GM12864 (cell line): ENCODE measurements around the gene CTXND1.

Experiments
- DNase-seq: peaks from one replicate; pipeline ENCODE4 v3.0.0-alpha.2; 2011; ENCODE audit warnings: low read depth
- H3K4me3 ChIP-seq: 2 replicates; pipeline ENCODE4 v1.5.1; 2011; ENCODE audit warnings: mild to moderate bottlenecking, low read depth, low read length, control low read depth
- TF ChIP-seq, protein P1 (sequence below): IDR thresholded peaks from 2 replicates; pipeline ENCODE4 v1.5.1; 2011; ENCODE audit warnings: low read depth, mild to moderate bottlenecking, moderate library complexity, low read length, control low read depth, inconsistent platforms; ENCODE audit errors: missing control alignments

CTXND1 gene

DNA sequence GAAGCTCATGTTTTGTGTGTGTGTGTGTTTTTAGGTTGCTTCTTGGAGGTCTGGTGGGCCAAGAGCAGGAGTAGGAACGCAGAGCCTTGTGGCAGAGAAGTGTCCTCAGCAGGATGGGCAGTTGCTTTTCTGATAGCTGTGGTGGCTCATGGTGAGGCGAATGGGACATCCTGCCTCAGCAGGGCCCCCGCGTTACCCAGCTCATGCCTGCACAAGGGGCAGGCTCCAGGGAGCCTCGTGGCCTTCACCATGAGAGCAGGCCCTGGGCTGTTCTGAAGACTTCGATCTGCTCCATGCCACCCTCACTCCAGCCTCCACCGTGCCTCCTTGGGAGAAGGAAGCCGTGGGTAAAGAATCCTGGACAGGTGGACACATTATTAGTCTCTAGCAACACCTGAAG lies 33.4 kb upstream of the CTXND1 start:
- DNase-seq: no peak
- TF ChIP-seq, protein P1, sequence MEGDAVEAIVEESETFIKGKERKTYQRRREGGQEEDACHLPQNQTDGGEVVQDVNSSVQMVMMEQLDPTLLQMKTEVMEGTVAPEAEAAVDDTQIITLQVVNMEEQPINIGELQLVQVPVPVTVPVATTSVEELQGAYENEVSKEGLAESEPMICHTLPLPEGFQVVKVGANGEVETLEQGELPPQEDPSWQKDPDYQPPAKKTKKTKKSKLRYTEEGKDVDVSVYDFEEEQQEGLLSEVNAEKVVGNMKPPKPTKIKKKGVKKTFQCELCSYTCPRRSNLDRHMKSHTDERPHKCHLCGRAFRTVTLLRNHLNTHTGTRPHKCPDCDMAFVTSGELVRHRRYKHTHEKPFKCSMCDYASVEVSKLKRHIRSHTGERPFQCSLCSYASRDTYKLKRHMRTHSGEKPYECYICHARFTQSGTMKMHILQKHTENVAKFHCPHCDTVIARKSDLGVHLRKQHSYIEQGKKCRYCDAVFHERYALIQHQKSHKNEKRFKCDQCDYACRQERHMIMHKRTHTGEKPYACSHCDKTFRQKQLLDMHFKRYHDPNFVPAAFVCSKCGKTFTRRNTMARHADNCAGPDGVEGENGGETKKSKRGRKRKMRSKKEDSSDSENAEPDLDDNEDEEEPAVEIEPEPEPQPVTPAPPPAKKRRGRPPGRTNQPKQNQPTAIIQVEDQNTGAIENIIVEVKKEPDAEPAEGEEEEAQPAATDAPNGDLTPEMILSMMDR: no peak

DNA sequence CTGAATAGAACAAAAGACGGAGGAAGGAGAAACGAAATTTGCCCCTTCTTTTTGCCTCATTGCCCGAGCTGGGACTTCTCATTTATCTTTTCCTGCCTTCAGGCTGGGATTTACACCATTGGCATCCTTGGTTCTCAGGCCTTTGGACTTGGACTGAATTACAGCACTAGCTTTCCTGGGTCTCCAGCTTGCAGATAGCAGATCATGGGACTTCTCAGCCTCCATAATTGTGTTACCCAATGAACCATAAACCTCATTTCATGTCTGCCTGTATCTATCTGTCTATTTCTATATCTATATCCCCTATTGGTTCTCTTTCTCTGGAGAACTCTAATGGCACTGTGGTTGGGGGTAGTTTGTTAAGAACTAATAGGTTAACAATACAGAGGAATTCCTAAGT lies 31.5 kb upstream of the CTXND1 start:
- no peak for DNase-seq
- TF ChIP-seq, protein P1: no peak
- H3K4me3 ChIP-seq: no peak overlapping the region

More for the DNA sequence above, 33.4 kb upstream of the CTXND1 start:
- H3K4me3 ChIP-seq: no peak overlapping the region

DNA sequence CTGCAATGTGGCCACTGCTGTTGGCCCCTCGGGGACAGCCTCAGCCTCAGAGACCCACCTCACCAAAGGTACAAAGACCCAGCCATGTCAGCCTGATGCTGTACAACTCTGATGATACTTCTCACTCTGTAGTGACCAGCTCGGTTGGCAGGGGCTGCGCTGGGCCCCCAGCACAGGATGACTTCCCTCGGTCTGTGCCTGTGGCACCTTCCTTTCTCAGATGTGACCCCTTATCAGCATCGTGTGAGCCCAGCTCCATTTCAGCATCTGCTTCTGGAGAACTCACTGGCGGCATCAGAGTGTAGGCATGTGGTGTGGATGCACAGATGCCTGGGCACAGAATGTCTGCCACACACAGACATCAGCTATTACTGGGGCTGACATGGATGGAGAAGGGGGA lies 25.1 kb upstream of the CTXND1 start:
- TF ChIP-seq, protein P1: no peak

DNA sequence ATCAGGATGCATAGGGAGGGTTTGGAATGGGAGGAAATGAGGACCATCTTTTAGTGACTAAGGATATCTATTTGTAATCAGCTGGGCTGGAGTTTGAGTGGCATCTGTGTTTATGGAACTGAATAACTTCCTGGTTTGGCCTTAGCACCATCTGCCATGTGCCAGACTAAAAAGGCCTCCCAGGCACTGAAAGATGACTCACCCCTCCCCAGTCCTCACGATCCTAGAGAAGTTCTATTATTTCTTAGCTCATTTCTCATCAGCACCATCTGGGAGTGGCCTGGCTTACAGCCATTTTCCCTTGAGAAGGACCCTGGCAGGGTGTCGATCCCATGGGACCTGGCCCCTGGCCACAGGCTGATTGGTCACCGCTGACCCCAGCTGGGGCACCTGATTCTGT lies 23.9 kb upstream of the CTXND1 start:
- no peak overlapping the region for H3K4me3 ChIP-seq
- TF ChIP-seq, protein P1: no peak
- no peak for DNase-seq

More for the DNA sequence above, 25.1 kb upstream of the CTXND1 start:
- no peak for DNase-seq
- H3K4me3 ChIP-seq: no peak overlapping the region

DNA sequence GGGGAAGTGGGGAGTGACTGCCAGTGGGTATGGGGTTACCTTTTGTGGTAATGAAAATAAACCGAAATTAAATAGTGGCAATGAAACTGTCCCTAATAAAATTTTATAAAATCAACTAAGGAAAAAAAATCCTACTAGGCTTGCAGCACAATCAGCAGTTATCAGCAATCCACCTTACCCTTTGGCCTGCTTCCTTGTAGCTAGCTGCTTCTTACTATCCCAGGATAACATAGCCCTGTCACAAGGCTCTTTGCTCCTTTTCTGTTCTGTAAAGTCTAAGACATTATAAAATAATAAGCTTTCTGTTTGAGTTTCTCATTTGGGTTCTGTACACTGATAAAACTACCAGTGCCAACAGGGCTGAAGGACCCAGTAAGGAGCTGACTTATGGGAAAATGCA lies 23.0 kb upstream of the CTXND1 start:
- TF ChIP-seq, protein P1: no peak
- no peak for DNase-seq

DNA sequence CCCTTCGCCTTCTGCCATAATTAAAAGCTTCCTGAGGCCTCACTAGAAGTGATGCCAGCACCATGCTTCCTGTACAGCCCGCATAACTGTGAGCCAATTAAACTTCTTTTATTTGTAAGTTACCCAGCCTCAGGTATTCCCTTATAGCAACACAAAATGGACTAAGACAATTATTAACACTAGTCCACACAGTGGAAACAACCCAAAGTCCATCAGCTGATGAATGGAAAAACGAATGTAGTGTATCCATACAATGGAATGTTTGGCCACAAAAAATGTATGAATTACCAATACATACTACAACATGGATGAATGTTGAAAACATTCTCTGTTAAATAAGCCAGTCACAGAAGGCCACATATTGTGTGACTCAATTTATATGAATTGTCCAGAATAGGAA lies 22.5 kb upstream of the CTXND1 start:
- no peak for DNase-seq
- TF ChIP-seq, protein P1: no peak
- no peak overlapping the region for H3K4me3 ChIP-seq

More for the DNA sequence above, 23.0 kb upstream of the CTXND1 start:
- no peak overlapping the region for H3K4me3 ChIP-seq

DNA sequence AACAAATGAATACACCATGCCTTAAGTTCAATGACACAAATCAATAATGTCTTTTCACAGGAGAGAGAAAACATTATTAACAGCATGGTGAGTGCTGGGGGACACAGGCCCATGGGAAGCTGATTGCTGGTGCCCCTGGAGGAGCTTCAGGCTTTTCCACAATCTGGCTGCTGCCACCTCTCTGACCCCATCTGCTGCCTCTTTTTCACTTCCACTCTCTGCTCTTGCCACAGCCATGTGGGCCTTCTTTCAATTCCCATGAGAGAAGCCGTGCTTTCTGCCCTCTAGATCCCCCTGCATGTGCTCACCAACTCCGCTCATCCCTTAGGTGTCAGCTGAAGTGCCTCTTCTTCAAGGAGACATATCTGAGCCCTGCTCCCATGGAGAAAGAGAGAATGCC lies 21.0 kb upstream of the CTXND1 start:
- DNase-seq: no peak
- TF ChIP-seq, protein P1: no peak
- no peak overlapping the region for H3K4me3 ChIP-seq
